Measurements from ENCODE around the gene PDCD6IP.
A peak's percentile ranks its signal among the peaks of the same experiment; 100 is the strongest.
"Not testable (repeated sequence)": the region's sequence is repeated elsewhere in the genome, so short reads cannot be mapped to it uniquely, and the experiment has no call there.

Gene PDCD6IP

GRCh38 chr3:33798418-33799201 lies at the start of gene PDCD6IP:
TSS of gene PDCD6IP (plus strand) at chr3:33798630. CDS start at chr3:33798729, 99 bp downstream.
- peak; percentile 96 for DNase-seq (ENCODE audit: low spot score)

- DNase-seq (ENCODE audit: low spot score), result no peak
These were observed 48.8 kb upstream of the PDCD6IP start for GRCh38 chr3:33749546-33750210.

- no peak for DNase-seq (ENCODE audit: low spot score)
These were observed 48.2 kb upstream of the PDCD6IP start for GRCh38 chr3:33750211-33750548.

DNA sequence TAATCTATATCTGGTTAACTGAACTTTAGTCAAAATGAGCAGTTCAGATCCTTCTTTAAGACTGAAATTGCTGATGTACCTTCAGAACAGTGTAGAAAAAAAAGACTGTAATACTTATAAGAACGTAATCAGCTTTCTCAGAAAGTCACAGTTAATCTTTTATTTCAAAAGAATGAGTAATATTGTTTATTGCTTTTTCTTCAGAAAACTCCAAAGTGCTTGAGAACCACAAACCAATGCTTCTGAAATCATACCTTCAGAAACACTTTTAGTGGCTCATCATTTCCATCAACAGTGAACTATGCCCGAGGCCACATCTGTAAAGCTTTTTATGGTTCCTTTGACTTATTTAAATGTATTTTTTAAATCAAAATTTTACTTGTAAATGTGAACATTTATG lies 47.1 kb upstream of the PDCD6IP start:
- no peak for DNase-seq (ENCODE audit: low spot score)

DNA sequence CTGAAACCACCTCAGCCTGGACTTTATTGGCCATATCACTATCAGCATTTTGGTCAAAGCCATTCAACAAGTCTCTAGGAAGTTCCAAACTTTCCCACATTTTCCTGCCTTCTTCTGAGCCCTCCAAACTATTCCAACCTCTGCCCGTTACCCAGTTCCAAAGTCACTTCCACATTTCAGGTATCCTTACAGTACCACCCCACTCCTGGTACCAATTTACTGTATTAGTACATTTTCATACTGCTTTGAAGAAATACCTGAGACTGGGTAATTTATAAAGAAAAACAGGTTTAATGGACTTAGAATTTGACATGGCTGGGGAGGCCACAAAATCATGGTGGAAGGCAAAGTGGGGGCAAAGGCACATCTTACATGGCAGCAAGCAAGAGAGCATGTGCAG lies 44.0 kb upstream of the PDCD6IP start:
- DNase-seq (ENCODE audit: low spot score), result not testable (repeated sequence)

DNA sequence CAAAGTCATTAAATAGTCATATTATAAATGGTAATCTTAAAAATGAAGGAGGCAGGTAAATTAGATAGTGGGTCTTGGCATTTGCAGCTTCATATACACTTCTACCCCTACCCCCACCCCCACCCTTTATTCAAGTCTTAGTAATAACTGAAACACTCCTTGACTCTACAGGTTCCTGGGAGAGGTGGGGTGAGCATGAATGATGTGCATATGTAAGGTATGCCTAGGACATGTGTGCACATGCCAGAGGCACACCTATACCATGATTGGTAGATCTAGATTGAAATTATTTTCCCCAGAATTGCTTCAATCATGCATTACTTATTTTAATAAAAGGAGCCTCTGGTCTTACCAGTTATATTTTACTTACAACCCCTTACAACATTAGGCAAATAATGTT lies 40.1 kb upstream of the PDCD6IP start:
- no peak for DNase-seq (ENCODE audit: low spot score)

DNA sequence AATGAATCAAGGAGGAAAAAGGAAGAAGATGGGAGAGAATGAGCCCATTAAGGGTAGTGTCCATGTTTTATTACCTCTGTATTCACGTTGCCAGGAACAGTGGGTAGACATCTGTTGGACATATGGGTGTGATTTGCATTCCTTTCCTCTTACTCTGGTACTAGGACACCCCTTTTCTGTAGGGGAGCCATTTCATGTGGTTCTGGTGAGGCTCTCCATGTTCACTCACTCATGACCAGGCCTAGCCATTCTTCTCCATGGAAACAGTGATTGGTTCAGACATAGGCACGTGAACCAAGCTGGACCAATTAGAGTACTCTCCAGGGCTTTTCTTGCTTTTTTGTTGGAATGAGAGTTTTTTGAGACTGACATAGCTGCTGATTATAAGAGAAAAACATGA lies 39.6 kb upstream of the PDCD6IP start:
- DNase-seq (ENCODE audit: low spot score), result no peak

DNA sequence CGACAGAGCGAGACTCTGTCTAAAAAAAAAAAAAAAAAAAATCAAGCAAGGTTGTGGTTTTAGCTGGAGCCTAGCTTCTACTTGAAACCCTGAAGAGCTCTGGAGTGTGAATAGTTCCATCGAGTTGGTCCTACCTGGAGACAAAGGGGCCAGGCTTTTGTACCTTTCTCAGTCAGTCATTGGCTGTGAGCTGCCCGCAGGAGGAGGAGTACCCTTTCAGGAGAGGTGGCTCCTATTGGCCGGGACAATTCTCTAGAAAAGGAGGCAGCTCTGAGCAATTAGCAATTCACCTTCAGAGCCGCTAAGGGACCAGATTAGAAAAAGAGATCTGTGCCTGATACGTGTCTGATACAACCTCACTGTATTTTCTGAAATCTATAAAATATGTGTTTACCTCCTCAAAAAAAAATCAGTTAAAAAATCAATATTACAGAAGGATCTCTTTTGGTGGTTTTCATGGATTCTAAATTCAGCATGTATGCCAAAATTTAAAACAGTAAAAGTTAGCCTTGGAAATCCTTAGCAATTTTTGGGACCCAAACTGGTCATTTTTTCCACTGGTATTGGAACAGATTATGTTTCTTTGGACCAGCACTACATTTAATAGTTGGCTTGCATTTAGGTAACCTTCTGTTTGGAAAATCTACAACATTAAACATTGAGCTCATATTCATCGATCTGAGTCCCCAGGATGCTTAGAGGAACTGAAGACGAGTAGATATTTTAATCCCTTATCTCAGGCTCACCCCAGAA lies 29.7 kb upstream of the PDCD6IP start:
- DNase-seq (ENCODE audit: low spot score), result no peak

- no peak for DNase-seq (ENCODE audit: low spot score)
These were observed 24.8 kb upstream of the PDCD6IP start for GRCh38 chr3:33773637-33774036.

DNA sequence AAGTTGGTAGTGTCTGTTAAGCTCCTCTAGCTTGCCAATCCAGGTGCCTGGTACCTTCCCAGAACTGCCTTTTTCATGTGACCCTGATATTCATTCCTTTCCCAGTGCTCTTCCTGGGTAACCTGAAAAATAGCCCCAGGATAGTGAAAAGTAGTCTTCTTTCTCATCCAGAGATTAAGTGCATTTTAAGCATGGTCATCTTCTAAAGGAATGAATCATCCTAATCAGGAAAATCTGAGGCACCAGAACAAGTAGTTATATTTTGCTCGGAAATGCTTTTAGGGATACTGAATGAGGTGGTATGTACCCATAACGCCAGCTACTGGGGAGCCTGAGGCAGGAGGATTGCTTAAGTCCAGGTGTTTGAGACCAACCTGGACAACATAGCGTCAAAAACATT lies 23.1 kb upstream of the PDCD6IP start:
- no peak for DNase-seq (ENCODE audit: low spot score)

DNA sequence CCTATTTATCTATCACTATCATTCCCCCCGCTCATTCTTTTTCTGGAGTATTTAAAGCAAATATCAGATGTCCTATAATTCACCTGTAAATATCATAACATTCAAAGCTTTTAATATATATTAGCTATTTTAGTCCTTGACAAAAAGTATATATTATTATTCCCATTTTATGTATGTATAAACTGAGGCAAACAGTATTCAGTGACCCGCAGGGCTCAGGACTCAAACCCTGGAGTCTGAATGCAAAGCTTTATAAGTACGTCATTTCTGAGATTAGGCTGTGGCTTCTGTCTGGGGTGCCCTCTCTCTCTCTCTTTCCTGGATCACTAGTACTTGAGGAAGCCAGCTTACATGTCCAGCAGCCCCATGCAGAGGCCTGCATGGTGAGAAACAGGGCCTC lies 20.4 kb upstream of the PDCD6IP start:
- DNase-seq (ENCODE audit: low spot score), result no peak

DNA sequence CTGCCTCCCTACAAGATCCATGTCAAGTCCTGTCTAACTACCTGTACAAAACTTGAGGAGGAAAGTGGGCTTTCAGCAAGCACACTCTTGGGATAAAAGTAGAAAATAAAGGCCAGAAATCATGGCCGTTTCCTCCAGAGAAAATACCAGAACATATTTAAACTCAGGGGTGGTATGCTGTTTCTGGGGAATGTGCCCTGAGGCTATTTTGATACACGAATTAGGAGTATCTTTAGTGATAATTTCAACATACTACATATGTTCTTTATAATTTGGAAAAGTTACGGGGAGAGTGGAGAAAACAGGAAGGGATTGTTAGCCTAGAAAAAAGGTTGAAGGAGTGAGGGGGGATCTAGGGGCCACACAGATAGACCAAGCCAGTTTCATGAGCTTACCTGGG lies 18.7 kb upstream of the PDCD6IP start:
- DNase-seq (ENCODE audit: low spot score), result no peak

DNA sequence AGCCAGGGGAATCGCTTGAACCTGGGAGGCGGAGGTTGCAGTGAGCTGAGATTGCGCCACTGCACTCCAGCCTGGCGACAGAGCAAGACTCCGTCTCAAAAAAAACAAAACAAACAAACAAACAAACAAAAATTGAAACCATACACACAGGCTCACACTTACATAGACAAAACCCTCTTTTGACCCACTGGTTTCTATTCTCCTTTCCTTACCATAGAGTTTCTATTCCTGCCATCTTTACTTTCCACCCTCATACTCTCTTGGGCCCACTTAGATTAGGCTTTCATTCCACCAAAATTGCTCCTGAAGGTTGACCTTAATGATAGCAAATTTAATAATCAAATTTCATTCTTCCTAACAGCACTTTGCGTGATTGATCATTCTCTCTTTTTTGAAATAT lies 17.0 kb upstream of the PDCD6IP start:
- DNase-seq (ENCODE audit: low spot score), result not testable (repeated sequence)

DNA sequence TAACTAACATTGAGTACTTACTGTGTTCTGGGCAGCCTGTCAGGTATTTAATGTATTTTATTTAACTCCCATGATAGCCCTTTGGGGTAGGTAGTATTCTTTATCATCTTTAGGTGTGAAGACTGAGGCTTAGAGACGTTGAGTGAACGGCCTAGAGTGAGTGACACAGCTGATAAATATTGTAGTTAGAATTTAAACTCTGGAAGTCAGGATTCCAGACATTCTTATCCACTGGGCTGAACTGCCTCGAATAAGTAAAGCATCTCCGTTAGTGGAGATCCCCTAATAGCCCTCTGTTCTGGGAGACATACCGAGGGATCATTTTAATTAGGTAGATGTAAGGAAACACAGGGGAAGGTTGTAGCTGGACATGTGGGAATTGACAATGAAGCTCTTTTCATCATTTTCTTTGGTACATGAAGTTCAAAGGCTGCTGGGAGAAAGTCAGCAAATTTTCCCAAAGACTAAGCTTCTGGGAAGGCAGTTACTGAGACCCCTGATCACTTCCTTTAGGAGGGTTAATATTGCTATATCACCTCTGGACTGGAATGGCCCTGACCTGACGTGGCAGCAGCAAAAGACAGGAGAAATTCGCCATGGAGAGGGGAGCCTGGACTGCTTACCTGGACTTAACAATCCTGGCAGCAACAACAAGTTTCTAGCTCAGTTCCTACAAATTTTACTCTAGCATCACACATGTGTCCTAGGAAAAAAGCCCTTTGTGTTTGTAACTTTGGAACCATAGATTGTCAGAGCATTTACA lies 11.7 kb upstream of the PDCD6IP start:
- no peak for DNase-seq (ENCODE audit: low spot score)

- DNase-seq (ENCODE audit: low spot score), result peak; percentile 78
These were observed 11.0 kb upstream of the PDCD6IP start for GRCh38 chr3:33787328-33788009.

DNA sequence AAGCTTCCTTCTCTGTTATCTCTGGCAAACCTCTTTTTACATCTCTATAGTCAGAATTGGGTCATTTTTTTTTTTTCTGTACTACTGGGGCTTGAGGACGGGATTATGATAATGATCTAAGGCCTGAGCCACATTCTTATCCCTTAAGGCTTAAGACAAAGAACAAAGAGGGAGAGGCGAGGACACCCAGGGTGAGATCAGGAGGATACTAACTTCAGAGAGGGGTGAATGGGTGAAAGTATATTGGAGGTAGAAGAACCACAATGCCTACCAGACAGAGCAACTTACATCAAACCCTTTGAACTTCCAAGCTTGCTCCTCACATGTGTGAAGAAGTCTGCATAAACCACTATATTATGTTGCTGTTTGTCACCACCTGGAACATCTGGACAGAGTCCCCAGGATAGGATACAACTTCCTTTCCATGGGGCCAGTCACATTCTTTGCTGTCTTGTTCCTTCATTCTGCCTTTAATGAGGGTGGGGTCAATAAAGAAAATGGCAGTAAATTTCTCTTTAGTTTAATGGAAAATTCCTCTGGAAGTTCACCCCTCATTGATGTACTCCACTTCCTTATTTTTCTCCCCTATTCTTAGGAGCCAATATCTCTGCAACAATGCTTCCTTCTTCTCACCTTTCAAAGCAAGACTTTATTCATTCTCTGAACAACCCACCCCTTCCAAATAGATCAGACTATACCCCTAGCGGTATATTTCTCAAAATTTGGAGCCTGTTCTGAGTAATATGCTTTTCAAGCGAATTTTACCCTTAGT lies 9.1 kb upstream of the PDCD6IP start:
- DNase-seq (ENCODE audit: low spot score), result peak; percentile 41

- DNase-seq (ENCODE audit: low spot score), result no peak
These were observed 8.3 kb upstream of the PDCD6IP start for GRCh38 chr3:33790091-33790490.

GRCh38 chr3:33791477-33792166 lies 6.8 kb upstream of the PDCD6IP start:
- no peak for DNase-seq (ENCODE audit: low spot score)

DNA sequence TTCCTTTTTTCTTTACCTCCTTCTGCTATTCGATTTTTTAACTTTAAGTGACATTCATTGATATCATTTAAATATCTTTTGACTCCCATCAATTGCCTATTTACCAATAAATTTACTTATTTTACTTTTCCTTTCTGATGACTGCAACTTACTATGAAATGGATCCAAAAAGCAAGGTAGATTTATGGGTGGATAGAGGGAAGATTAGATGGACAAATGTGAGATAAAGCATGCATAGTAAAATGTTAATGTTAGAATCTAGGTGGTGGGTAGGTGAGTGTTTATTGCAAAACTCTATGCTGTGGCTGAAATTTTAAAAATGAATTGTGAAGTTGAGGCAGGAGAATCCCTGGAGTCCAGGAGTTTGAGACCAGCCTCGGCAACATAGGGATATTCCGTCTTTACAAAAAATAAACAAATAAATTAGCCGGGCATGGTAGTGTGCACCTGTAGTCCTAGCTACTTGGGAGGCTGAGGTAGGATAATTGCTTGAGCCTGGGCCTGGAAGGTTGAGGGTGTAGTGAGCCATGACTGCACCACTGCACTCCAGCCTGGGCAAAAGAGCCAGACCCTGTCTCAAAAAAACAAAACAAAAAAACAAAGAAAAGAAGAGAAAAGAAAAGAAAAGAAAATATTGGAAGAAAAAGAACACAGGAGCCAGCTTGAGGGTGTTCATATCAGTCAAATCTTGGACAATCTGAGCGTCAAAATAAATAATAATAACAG lies 6.1 kb upstream of the PDCD6IP start:
- no peak for DNase-seq (ENCODE audit: low spot score)

- no peak for DNase-seq (ENCODE audit: low spot score)
These were observed 3.3 kb upstream of the PDCD6IP start for GRCh38 chr3:33795131-33795530.
